PC-3 (cell line): ENCODE measurements around the gene LANCL2.

ENCODE experiments used
- EZH2 ChIP-seq: fragments of 300-600 bp; sonication (generic); IDR thresholded peaks from one replicate; pipeline ENCODE4 v1.6.1; 2017; ENCODE audit warnings: antibody characterized with exemption, mild to moderate bottlenecking, low read length; ENCODE audit not compliant: unreplicated experiment
- EZH2phosphoT487 ChIP-seq: fragments of 300-600 bp; sonication (generic); IDR thresholded peaks from 2 replicates; pipeline ENCODE4 v1.6.1; 2018; ENCODE audit warnings: mild to moderate bottlenecking, antibody characterized with exemption, low read length, borderline replicate concordance
- TF ChIP-seq, protein P1 (sequence below): fragments of 300-600 bp; sonication (generic); conservative IDR thresholded peaks from 2 replicates; pipeline ENCODE4 v1.5.1; 2017; ENCODE audit warnings: antibody characterized with exemption, low read depth, mild to moderate bottlenecking, low read length

- no peak for TF ChIP-seq EZH2phosphoT487
- TF ChIP-seq, protein P1, sequence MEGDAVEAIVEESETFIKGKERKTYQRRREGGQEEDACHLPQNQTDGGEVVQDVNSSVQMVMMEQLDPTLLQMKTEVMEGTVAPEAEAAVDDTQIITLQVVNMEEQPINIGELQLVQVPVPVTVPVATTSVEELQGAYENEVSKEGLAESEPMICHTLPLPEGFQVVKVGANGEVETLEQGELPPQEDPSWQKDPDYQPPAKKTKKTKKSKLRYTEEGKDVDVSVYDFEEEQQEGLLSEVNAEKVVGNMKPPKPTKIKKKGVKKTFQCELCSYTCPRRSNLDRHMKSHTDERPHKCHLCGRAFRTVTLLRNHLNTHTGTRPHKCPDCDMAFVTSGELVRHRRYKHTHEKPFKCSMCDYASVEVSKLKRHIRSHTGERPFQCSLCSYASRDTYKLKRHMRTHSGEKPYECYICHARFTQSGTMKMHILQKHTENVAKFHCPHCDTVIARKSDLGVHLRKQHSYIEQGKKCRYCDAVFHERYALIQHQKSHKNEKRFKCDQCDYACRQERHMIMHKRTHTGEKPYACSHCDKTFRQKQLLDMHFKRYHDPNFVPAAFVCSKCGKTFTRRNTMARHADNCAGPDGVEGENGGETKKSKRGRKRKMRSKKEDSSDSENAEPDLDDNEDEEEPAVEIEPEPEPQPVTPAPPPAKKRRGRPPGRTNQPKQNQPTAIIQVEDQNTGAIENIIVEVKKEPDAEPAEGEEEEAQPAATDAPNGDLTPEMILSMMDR = peak; percentile 82
- TF ChIP-seq EZH2 = no peak
These were observed 50.1 kb downstream of the LANCL2 start for GRCh38 chr7:55415173-55415778.
